Measurements from ENCODE around the gene PNPLA2.

GRCh38 chr11:804599-804964, 14.1 kb upstream of the PNPLA2 start:
- TF ChIP-seq ZNF274 (IDR thresholded peaks at IDR 0.05; ENCODE audit: low read depth, low read length) (no peak), SUZ12 (IDR thresholded peaks at IDR 0.05; ENCODE audit: extremely low read depth, insufficient read depth, insufficient read length) (no peak), YY1 (IDR thresholded peaks at IDR 0.05; ENCODE audit: insufficient read depth, insufficient read length) (no peak)

All from NT2/D1 (cell line).